ENCODE measurements around the gene DDX10. TPM values are rescaled to one million over a fixed set of nuclear protein-coding genes. Genes with fewer than 3 reads are reported as not detected.

The DDX10 gene
- polyA plus RNA-seq, 10 donors: 18.3 to 27.2 (median 21.9) TPM

DNA sequence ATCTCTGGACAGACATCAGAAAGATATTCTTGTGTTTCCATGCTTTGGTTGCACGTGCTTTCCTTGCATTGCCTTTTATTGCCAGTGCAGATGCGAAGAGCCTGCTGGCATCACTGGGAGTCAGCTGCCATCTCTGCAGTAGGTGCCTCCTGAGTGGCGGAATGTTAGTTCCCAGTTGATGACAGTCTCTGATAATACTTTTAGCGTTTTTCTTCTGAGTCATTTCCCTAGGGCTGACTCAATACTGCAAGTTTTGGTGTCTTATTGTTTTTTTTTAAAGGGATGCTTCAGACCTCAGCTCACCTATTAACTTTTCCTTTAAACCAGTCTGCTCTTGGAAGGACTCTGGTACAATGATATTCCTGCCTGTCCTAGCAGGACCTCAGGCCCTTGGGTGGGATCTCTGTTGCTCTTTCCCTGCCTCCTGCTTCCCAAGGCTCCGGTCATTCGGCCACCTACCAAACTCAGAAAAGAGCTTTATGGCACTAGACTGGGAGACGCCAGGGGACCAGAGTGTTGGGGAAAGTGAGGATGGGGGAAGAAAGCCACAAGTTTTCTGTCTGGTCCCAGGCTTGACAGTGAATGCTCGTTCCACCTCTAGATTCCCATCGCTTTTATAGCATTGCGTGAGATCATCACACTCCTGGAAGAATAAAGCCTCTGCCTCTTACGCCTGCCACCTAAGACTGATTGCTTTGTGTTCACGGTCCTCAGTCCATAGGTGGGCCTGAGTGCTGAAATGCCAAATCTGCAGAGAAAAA, 308.7 kb downstream of the DDX10 start:
- DNase-seq: peak in 1 of 3 donors; percentile 89

DNA sequence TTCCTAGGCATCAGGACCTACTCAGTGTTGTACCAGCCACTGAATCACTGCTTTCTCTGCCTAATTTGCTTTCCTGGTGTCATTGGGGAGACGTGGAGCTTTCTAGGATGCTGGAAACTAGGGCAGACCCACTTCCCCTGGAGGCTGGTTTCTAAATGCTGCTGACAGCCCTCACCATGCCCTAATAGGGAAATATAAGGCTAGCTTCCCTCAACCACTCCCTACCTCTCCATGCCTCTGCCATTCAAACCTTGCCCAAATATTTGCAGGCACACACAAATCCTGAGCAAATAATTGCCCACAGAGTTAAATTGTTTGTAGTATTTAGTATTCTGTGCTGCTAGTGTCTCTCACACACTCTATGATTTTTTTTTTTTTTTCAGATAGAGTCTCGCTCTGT, 310.2 kb downstream of the DDX10 start:
- no peak for DNase-seq

DNA sequence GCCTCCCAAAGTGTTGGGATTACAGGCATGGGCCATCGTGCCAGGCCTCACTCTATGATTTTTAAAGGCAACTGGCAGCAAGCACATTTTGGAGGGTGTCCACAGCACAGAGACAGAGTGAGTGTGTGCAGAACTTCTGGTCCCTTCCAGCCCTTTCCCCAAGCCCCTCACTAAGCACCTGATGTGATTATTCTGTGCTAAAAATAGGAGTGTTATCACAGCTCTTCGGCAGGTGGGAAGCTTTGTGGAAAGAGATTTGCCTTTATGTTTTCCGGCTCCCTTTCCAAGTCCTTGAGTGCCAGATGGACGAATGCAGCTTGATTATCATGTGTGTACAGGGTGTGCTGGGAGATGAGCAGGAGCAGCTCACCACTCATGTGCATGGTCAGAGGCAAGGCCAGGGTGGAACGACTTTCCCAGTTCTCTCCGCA, 310.8 kb downstream of the DDX10 start:
- DNase-seq: peak in 1 of 3 donors; percentile 8

DNA sequence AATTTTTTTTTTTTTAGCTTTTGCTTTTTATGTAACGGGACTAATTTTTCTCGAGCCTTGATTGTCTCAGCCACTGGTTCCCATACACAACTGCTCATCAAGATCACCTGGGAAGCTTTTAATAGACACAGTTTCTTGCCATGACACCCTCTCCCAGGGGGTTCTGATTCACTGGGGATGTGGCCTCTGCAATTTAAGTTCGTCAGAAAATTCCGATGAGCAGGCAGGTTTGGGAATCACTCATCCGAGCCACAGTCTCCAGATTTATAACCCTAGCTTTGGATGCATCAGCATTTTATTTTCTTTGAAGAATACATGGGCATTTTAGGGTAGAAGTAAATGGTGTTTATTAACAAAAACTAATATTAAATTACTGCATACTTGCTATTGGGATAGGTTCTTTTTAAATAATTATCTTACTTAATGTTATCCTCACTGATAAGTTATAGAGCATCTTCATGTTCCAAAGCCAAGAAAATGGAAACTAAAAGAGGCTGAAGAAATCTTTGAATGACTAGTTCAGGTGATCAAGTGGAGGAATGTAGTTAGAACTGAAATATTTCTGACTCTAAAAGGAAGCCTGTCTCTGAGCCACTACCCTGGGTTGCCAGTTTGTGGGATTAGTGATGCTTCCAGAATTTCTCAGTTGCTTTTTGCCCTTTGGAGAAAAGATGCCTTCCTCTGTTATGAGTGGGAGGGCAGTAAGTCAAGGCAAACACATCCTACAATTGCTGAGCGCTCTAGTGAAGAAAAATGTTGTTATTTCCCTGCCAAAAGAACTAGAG, 319.0 kb downstream of the DDX10 start:
- peak in 1 of 3 donors; percentile 22 for DNase-seq

- no peak for DNase-seq
Measured at GRCh38 chr11:108984523-108984922, 319.7 kb downstream of the DDX10 start.

- no peak for DNase-seq
Measured at GRCh38 chr11:108985236-108985944, 320.5 kb downstream of the DDX10 start.

DNA sequence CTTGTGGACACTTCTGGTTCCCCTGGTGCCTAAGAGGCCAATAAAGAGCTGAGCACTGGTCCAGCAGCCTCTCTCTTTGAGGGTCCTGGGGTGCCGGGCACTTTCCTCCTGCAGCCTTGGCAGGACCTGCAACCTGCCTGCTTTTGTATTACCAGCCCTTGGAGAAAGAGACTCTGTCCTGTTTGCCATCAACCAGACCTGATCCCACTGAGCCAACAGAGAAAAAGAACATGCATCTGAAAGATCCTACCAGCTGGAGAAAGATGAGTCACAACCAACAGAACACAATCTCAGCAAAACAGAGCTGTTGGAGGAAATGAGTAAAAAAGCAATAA, 321.0 kb downstream of the DDX10 start:
- DNase-seq: peak in 1 of 3 donors; percentile 36

Other genes with a start within 250 kb of the DDX10 start
- 1 to 10 TPM in 3 of 10 donors, under 1 TPM in 7; 0.57 to 1.6 (median 0.80) TPM for gene C11orf65, start 197.5 kb upstream of the DDX10 start, polyA plus RNA-seq (ENCODE audit: insufficient read length in 10 of 10)
- gene POGLUT3, start 166.7 kb upstream of the DDX10 start, polyA plus RNA-seq (ENCODE audit: insufficient read length in 10 of 10): 100 to 1,000 TPM in 1 of 10 donors, 10 to 100 TPM in 9; 47.7 to 108 (median 59.2) TPM
- 1 to 10 TPM in 2 of 10 donors, under 1 TPM in 8; 0.28 to 2.6 (median 0.45) TPM for gene EXPH5, start 71.3 kb upstream of the DDX10 start, polyA plus RNA-seq (ENCODE audit: insufficient read length in 10 of 10)